ENCODE measurements around the gene NCOA3.

NCOA3 gene

DNA sequence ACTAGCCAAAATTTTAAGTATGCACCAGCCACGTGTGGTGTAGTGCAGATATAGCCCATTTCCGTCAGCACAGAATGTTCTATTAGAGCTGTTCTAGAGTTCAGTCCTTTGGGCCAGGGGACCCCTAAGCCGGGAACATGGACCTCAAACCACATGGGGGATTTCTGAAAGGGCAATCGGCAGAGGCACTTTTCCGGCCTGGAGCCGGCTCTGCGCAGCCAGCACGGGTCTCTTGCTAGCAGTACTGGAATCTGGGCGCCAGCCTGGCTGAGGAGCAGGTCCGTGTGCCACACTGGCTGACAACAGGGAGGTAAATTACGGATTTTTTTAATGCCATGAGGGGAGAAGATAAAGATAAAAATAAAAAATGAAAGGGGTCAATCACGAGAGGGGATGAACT is 163.1 kb downstream of the NCOA3 start:
- H3K4me3 ChIP-seq (ENCODE audit: low read depth, low read length): no peak overlapping the region
- no peak for DNase-seq (ENCODE audit: low read depth)
- TF ChIP-seq CTCF (IDR thresholded peaks at IDR 0.05; ENCODE audit: control insufficient read depth, extremely low read depth, insufficient read depth): no peak

DNA sequence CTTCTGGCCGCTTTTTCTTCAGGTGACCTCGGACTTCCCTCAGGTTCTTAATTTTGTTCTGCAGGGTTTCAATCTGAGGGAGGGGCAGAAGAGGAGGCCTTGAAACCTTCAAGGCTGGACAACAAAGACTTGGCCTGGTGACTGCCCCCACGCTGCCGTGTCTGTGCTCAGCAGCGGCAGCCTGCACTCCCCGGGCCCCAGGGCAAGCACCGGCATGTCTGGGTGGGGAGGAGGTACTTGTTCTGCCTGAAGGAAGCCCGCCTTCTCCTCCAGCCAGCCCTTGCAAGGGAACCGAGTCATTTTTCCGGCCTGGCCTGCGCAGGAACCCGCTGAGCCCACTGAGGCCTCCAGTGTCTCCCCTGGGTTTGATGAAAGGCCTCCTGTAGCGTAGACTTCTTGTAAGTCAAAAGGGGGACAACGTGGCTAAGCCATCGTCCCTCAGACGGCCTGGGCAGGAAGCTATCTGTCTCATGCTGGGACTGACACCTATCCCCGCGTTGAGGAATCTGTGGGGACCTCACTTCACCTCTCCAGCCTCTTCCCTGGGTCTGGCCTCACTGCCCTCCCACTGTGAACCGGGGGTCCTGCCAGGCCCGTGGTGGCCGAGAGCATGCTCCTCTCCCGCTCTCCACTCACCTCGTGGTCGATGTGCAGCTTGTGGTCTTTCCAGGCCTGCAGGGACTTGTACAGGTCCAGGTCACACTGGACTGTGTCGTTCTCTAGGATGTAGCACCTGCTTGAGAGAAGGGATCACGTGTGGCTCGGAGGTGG is 163.7 kb downstream of the NCOA3 start:
- DNase-seq (ENCODE audit: low read depth): no peak
- no peak for TF ChIP-seq CTCF (IDR thresholded peaks at IDR 0.05; ENCODE audit: control insufficient read depth, extremely low read depth, insufficient read depth)
- no peak overlapping the region for H3K4me3 ChIP-seq (ENCODE audit: low read depth, low read length)

GRCh38 chr20:47666304-47666703 is 164.6 kb downstream of the NCOA3 start:
- no peak overlapping the region for H3K4me3 ChIP-seq (ENCODE audit: low read depth, low read length)
- TF ChIP-seq CTCF (IDR thresholded peaks at IDR 0.05; ENCODE audit: control insufficient read depth, extremely low read depth, insufficient read depth): no peak
- no peak for DNase-seq (ENCODE audit: low read depth)

GRCh38 chr20:47667086-47667485 is 165.4 kb downstream of the NCOA3 start:
- DNase-seq (ENCODE audit: low read depth): no peak
- TF ChIP-seq CTCF (IDR thresholded peaks at IDR 0.05; ENCODE audit: control insufficient read depth, extremely low read depth, insufficient read depth): no peak
- H3K4me3 ChIP-seq (ENCODE audit: low read depth, low read length): no peak overlapping the region

DNA sequence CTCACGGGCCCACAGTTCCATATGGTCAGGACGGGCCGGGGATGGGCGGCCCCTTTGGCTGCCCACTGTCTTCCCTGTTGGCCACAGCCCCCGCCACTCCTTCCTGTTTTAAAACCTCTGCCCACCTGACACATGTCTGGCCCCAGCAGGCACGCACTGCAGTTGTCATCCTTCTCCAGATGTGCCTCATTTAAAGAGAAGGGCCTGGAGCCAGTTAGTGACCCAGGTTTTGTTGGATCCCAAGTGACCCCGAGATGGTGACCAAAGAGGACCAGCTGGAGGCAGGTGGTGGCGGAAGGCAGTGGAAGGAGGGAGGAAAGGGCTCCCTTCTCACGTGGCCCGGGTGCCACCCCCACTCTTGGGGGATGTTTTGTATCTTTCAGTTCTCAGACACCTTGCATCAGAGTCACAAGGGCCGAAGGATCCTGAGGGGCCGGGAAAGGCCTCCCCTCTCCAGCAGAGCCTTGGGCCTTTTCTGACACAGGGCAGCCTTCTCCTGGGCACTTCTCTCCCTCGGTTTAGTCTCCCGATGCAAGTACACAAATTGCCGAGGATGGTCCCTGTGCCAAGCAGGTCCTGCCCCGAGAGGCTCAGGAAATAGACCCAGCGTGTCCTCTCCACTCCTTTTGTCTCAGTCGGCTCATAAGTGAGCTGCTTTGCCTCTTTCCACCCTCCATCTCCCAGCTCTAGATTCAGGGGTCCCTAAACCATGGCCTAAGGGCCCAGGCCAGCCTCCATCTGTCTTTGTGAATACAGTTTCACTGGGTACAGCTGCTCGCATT is 166.0 kb downstream of the NCOA3 start:
- H3K4me3 ChIP-seq (ENCODE audit: low read depth, low read length): no peak overlapping the region
- no peak for DNase-seq (ENCODE audit: low read depth)
- TF ChIP-seq CTCF (IDR thresholded peaks at IDR 0.05; ENCODE audit: control insufficient read depth, extremely low read depth, insufficient read depth): no peak

DNA sequence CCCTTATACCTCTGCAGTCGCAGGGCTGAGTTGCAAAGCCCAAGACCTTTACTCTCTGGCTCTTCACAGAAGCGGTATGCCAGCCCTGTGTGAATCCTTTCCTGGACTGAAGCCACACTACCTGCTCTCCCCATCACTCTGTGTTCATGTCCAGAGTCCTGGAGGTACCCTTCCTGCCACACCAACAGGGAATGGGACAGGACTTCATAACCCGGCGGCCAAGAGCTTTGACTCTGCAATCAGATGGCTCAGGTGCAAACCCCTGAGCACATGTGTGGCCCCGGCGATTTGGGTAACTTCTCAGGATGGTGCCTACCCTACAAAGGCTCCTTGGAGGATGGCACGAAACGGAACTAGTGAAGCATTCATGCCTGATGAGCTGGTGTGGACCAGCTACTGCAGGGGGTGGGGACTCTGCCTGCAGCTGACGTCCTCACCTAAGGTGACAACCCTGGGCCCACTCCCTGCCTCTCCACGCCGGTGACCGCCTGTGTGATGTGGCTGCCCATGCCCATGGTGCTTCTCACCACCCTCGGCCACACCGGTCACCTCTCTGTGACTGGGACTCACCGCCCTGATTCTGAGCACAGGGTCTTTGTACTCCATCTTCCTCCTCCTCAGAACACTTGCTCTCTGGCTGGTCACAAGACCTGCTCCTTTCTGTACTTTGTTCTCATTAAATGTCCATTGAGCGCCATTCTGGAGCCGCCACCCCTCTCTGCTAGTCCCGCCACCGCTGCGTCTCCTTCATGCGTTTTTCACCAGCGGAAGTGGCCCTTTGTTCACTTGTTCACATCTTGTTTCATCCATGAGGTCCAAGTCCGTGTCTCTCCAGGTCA is 166.8 kb downstream of the NCOA3 start:
- no peak for DNase-seq (ENCODE audit: low read depth)
- H3K4me3 ChIP-seq (ENCODE audit: low read depth, low read length): no peak overlapping the region
- TF ChIP-seq CTCF (IDR thresholded peaks at IDR 0.05; ENCODE audit: control insufficient read depth, extremely low read depth, insufficient read depth): no peak
